GF-D8 (cell line): ENCODE results near the gene ATP11C.

Source experiments
- DNase-seq: peaks from one replicate; lab custom pipeline; 2025; lab: John Stamatoyannopoulos, UW

ATP11C gene

GRCh38 chrX:139804482-139804881, 128.4 kb downstream of the ATP11C start:
- no peak for DNase-seq

- no peak for DNase-seq
Observed at GRCh38 chrX:139803224-139803623, 129.6 kb downstream of the ATP11C start.

- no peak for DNase-seq
Observed at GRCh38 chrX:139802048-139802447, 130.8 kb downstream of the ATP11C start.

GRCh38 chrX:139801397-139801813, 131.4 kb downstream of the ATP11C start:
- no peak for DNase-seq

- no peak for DNase-seq
Observed at GRCh38 chrX:139798701-139799100, 134.2 kb downstream of the ATP11C start.

- DNase-seq, result no peak
Observed at GRCh38 chrX:139795196-139795595, 137.7 kb downstream of the ATP11C start.

- DNase-seq, result no peak
Observed at GRCh38 chrX:139787601-139788000, 145.3 kb downstream of the ATP11C start.

- no peak for DNase-seq
Observed at GRCh38 chrX:139784807-139785206, 148.0 kb downstream of the ATP11C start.

- no peak for DNase-seq
Observed at GRCh38 chrX:139783959-139784358, 148.9 kb downstream of the ATP11C start.

GRCh38 chrX:139783030-139783429, 149.8 kb downstream of the ATP11C start:
- no peak for DNase-seq

- DNase-seq, result no peak
Observed at GRCh38 chrX:139776599-139776998, 156.3 kb downstream of the ATP11C start.

- DNase-seq, result no peak
Observed at GRCh38 chrX:139770366-139770765, 162.5 kb downstream of the ATP11C start.

- DNase-seq, result peak; percentile 45
Observed at GRCh38 chrX:139766545-139766983, 166.3 kb downstream of the ATP11C start.

GRCh38 chrX:139762400-139763183, 170.3 kb downstream of the ATP11C start:
- no peak for DNase-seq

- DNase-seq, result no peak
Observed at GRCh38 chrX:139759637-139760036, 173.2 kb downstream of the ATP11C start.

- no peak for DNase-seq
Observed at GRCh38 chrX:139758809-139759208, 174.0 kb downstream of the ATP11C start.

- no peak for DNase-seq
Observed at GRCh38 chrX:139758250-139758649, 174.6 kb downstream of the ATP11C start.

GRCh38 chrX:139751053-139751452, 181.8 kb downstream of the ATP11C start:
- DNase-seq, result no peak

GRCh38 chrX:139750390-139750789, 182.5 kb downstream of the ATP11C start:
- no peak for DNase-seq

- no peak for DNase-seq
Observed at GRCh38 chrX:139739138-139739537, 193.7 kb downstream of the ATP11C start.

GRCh38 chrX:139738581-139738980, 194.3 kb downstream of the ATP11C start:
- DNase-seq, result no peak

GRCh38 chrX:139736151-139736550, 196.7 kb downstream of the ATP11C start:
- no peak for DNase-seq

- no peak for DNase-seq
Observed at GRCh38 chrX:139734996-139735395, 197.9 kb downstream of the ATP11C start.

GRCh38 chrX:139725720-139726119, 207.1 kb downstream of the ATP11C start:
- DNase-seq, result no peak
